HG02884 (cell line): ENCODE results near the gene POLR1C.
A peak's percentile ranks its signal among the peaks of the same experiment; 100 is the strongest.
"Not testable (repeated sequence)": the region's sequence is repeated elsewhere in the genome, so short reads cannot be mapped to it uniquely, and the experiment has no call there.

Source experiments
- ATAC-seq: cut with Tn5 transposase; IDR thresholded peaks from one replicate; pipeline ENCODE4 v1.9.1; 2021; ENCODE audit warnings: mild to moderate bottlenecking, moderate library complexity; ENCODE audit not compliant: unreplicated experiment

POLR1C gene

GRCh38 chr6:43516697-43517504 is at the start of gene POLR1C, which contains the start of gene YIPF3:
Gene POLR1C, plus strand, starts transcription at chr6:43517089. Its CDS starts 21 bp downstream, at chr6:43517110.
Gene YIPF3, minus strand, starts transcription at chr6:43516926. Its CDS starts 119 bp downstream, at chr6:43516807.
- ATAC-seq, result peak; percentile 86

GRCh38 chr6:43467265-43467664 is 49.6 kb upstream of the POLR1C start:
- ATAC-seq, result not testable (repeated sequence)

GRCh38 chr6:43467752-43468151 is 49.1 kb upstream of the POLR1C start:
- no peak for ATAC-seq

GRCh38 chr6:43468240-43468639 is 48.6 kb upstream of the POLR1C start:
- no peak for ATAC-seq

- no peak for ATAC-seq
Observed at GRCh38 chr6:43468748-43469681, 47.9 kb upstream of the POLR1C start.

GRCh38 chr6:43469947-43470346 is 46.9 kb upstream of the POLR1C start:
- no peak for ATAC-seq

- no peak for ATAC-seq
Observed at GRCh38 chr6:43471399-43471798, 45.5 kb upstream of the POLR1C start.

GRCh38 chr6:43472515-43472914 is 44.4 kb upstream of the POLR1C start:
- ATAC-seq, result no peak

GRCh38 chr6:43475516-43475915 is 41.4 kb upstream of the POLR1C start:
- ATAC-seq, result no peak

GRCh38 chr6:43476746-43477145 is 40.1 kb upstream of the POLR1C start:
- ATAC-seq, result no peak

GRCh38 chr6:43477235-43478007 is 39.5 kb upstream of the POLR1C start, which contains the start of gene TJAP1:
Gene TJAP1, plus strand, starts transcription at chr6:43477570. Its CDS starts 21,432 bp downstream, at chr6:43499002.
- ATAC-seq, result peak; percentile 74

GRCh38 chr6:43478008-43478372 is 38.9 kb upstream of the POLR1C start:
- ATAC-seq, result no peak

- no peak for ATAC-seq
Observed at GRCh38 chr6:43481075-43481474, 35.8 kb upstream of the POLR1C start.

- ATAC-seq, result no peak
Observed at GRCh38 chr6:43481591-43482236, 35.2 kb upstream of the POLR1C start.

GRCh38 chr6:43488667-43489276 is 28.1 kb upstream of the POLR1C start:
- ATAC-seq, result no peak

GRCh38 chr6:43489277-43490072 is 27.4 kb upstream of the POLR1C start:
- ATAC-seq, result no peak

GRCh38 chr6:43490523-43490939 is 26.4 kb upstream of the POLR1C start:
- ATAC-seq, result no peak

- ATAC-seq, result no peak
Observed at GRCh38 chr6:43491750-43492661, 24.9 kb upstream of the POLR1C start.
